Dedifferentiated amniotic fluid mesenchymal stem cell (primary cell): ENCODE data around the gene FITM1.

ENCODE experiments used
- DNase-seq: peaks from one replicate; pipeline ENCODE4 v3.0.0-alpha.2; 2016; ENCODE audit errors: extremely low spot score

The FITM1 gene

GRCh38 chr14:24160850-24161804 is 30.7 kb downstream of the FITM1 start, which contains the start of gene IRF9:
Gene IRF9, plus strand, starts transcription at chr14:24161265. Its CDS starts 880 bp downstream, at chr14:24162145.
- DNase-seq: peak; percentile 86

DNA sequence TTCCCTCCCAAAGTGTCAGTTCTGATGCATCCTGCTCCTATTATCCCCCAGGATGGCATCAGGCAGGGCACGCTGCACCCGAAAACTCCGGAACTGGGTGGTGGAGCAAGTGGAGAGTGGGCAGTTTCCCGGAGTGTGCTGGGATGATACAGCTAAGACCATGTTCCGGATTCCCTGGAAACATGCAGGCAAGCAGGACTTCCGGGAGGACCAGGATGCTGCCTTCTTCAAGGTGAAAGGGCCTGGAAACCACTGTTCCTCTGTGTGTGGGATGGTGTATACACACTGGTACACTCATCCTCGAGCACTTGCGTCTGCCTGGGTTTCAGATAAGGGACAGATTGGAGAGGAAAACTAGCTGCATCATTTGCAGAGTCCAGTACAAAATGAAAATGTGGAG is 31.6 kb downstream of the FITM1 start:
- no peak for DNase-seq

DNA sequence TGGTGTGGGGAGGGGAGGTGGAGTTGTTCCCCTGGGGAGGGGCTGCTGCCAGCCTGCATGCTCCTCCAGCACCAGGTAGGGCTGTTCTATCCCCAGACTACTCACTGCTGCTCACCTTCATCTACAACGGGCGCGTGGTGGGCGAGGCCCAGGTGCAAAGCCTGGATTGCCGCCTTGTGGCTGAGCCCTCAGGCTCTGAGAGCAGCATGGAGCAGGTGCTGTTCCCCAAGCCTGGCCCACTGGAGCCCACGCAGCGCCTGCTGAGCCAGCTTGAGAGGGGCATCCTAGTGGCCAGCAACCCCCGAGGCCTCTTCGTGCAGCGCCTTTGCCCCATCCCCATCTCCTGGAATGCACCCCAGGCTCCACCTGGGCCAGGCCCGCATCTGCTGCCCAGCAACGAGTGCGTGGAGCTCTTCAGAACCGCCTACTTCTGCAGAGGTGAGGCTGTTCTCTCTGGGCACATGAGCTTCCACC is 34.1 kb downstream of the FITM1 start:
- DNase-seq: no peak

- DNase-seq: no peak
These were observed 35.3 kb downstream of the FITM1 start for GRCh38 chr14:24165785-24166184.

- no peak for DNase-seq
These were observed 37.1 kb downstream of the FITM1 start for GRCh38 chr14:24167469-24168114.

DNA sequence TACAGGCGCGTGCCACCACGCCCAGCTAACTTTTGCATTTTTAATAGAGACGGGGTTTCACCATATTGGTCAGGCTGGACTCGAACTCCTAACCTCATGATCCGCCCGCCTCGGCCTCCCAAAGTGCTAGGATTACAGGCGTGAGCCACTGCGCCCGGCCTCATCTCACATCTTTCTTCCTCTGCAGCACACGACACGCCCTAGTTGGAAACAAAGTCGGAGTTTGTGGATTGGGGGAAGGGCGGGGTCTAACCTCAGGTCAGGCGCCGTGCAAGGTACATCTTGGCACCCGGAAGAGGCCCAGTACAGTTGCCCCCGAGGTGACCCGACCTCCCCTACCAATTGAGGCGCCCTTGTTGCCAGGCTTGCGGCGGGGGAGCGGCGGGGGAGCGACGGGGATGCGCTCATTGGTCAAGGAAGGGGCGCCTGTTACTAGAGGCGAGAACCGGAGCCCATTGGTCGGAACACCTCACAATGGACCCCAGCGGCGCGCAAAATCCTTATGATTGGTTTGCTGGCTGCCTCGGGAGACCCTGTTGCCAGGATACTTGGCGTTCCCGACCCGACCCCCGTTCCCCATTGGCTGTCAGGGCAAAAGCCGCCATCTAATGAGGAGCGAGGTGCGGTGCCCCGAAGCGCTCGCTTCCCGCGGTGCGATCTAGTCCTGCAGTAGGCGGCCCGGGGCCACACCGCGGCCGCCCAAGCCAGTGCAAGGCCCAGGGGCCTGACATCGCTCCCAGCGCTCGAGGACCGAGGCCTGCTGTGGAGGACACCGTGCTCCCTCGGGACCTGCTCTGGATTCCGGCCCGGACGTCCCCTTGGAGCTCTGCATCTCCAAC is 41.2 kb downstream of the FITM1 start, which contains the start of gene REC8:
Gene REC8, plus strand, starts transcription at position 659 of the 839 bp plus-strand sequence. CDS start 473 bp downstream, outside the sequence.
- no peak for DNase-seq

- DNase-seq: no peak
These were observed 41.9 kb downstream of the FITM1 start for GRCh38 chr14:24172261-24172860.

GRCh38 chr14:24172871-24173281 is 42.4 kb downstream of the FITM1 start:
- DNase-seq: no peak

- DNase-seq: no peak
These were observed 46.1 kb downstream of the FITM1 start for GRCh38 chr14:24176599-24176998.

DNA sequence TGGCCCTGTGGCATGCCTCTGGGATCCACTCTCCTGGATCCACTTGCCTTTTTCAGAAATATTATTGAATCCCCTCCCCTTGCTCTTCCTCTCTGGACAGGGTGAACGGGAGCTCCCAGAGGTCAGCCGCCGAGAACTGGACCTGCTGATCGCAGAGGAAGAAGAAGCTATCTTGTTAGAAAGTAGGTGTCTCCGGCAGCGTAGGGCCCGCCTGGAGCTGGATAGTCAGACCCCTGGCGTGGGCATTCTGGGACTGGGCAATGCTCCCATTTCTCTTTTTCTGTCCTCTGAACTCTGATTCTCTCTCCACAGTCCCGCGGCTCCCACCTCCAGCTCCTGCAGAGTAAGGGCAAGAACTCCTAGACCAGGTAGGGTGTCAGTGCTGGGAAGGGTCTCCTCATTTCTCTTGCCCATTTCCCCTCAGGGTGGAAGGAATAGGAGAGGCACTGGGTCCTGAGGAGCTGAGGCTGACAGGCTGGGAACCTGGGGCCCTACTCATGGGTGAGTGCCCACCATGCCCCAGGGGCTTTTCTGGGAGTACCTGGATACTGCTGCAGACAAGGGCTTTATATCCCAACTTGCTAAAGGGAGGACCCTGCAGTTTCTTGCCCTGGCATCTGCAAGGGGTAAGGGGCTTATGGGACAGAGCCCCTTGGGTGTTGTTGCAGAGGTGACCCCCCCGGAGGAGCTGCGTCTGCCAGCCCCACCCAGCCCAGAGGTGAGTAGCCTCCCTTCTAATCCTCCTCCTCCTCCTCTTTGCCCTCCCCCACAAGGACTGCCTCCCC is 46.8 kb downstream of the FITM1 start:
- no peak for DNase-seq

GRCh38 chr14:24177891-24178290 is 47.4 kb downstream of the FITM1 start:
- no peak for DNase-seq

DNA sequence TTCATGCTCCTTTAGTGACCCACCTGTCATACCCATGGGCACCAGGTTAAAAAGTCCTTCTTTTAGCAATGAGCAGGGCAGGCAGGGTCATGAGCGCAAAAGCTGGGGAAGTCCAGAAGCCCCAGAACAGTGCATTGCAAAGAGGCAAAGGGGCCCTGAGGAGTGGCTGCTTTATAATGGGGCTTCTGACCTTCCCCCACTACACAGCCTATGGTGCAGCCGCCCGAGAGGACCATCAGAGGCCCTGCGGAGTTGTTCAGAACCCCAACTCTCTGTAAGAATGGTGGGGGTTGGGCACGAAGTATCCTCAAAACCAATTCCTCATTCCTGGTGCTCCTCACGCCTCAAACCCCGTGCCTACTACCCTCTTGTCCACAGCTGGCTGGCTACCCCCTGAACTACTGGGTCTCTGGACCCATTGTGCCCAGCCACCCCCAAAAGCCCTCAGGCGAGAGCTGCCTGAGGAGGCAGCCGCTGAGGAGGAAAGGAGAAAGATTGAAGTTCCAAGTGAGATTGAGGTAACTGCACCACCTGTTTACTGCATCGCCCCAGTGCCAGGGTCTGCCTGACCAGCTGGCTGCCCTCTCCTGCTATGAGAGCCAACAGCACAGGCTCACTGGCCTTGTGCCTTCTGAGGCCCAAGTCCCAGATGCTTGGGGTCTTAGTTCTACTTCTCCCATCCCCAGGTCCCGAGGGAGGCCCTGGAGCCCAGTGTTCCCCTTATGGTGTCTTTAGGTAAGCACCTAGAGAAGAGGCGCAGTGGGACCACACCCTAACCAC is 48.1 kb downstream of the FITM1 start:
- no peak for DNase-seq

DNA sequence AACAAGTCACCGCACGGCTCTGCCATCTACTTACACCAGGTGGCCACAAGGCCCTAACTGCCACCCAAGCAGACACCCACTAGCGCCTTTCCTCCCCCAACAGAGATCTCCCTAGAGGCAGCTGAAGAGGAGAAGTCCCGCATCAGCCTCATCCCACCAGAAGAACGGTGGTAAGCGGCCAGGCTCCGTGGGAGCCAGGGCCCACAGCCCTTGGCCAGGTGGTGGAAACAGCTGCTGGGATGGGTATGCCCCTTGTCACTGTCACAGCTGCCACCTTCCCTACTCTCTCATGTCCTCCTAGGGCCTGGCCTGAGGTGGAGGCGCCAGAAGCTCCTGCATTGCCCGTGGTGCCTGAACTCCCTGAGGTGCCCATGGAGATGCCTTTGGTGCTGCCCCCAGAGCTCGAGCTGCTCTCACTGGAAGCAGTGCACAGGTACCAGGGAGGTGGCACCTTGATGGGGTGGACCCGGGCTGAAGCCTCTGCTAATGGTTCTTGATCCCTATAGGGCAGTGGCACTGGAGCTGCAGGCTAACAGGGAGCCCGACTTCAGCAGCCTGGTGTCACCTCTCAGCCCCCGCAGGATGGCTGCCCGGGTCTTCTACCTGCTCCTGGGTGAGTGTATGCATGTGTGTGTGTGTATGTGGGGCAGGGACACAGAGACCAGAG is 49.0 kb downstream of the FITM1 start:
- no peak for DNase-seq

DNA sequence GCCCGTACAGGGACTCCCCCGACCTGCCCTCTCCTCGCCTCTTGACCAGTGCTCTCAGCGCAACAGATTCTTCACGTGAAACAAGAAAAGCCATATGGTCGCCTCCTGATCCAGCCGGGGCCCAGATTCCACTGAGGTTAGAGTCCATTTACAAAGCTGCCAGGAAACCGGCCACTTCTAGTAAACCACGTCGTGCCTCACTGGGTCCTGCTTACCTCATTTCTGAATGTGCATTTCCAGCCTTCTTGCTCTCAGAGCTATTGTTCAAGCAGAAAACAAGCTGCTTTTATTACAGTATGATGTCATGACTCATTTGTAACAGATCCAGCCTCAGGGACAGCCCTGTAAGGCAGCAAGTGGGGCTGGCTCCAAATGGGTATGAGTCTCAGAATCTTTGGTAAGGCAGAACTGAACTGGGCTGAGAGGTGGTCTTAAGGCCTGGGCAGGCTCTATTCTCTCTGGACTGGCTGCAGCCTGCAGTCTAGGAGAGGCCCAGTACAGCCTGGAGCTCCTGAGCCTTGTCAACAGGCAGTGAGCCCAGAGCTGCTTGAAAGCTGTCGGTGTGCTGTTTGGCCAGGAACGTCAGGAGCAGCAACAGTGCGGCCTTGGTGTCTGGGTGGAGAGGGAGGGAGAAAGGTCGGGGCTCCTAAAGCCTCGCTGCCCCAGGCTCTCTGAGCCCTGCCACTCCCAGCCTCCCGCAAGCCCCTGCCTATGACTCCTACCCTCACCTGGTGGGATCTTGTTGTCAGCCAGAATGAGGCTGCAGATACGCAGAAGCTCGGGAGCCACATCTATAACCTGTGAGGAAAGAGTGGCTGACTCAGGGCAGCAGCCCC is 49.7 kb downstream of the FITM1 start:
- DNase-seq: peak; percentile 23

DNA sequence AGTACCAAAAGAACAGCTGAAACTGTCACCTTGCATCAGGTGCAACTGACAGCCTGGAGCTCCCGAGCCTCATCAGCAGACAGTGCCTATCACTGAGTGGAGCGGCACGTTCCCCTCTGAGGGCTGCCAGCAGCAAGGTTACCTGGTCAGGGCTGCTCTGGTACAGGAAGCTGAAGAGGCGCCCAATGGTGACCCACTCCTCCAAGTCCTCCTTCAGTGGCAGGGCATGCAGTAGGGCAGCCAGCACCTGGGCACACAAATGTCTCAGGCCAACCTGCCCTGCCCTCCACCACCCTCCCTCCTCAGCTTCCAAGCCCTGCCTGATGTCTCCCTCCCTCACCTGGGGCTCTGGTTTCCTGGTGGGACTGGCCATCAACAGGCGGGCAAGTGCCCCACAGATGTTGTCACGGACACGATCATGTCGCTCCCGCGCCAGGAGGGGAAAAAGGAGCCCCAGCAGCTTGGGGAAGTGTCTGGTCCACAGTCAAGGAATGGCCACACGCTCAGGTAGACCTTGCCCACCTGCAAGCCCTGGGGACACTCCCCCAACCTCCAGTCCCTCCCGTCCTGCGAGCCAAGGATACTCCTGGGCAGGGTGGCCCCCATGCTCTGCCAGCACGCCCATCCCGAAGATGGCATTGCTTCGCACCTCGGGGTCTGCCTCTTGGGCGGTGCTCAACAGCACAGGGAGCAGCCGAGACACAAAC is 51.1 kb downstream of the FITM1 start:
- DNase-seq: no peak
